Ovary (tissue), 9 donors: ENCODE data around the gene ARHGAP9. TPM values are rescaled to one million over a fixed set of nuclear protein-coding genes. Genes with fewer than 3 reads are reported as not detected.

ENCODE experiments used
- DNase-seq, 5 donors: peaks; one replicate each; pipeline ENCODE4 v3.0.0-alpha.2; 2019 to 2020
- H3K27ac ChIP-seq, 2 donors: fragments of 200-600 bp; one replicate each; pipeline versions ENCODE4 v1.5.1 to v1.8.0; 2019 to 2022
- H3K27me3 ChIP-seq: fragments of 200-600 bp; one replicate; pipeline ENCODE4 v1.8.0; 2022
- H3K36me3 ChIP-seq: fragments of 200-600 bp; sonication (generic); one replicate; pipeline ENCODE4 v1.5.1; 2019
- H3K4me1 ChIP-seq: one replicate; pipeline ENCODE4 v1.8.1; 2013; ENCODE audit warnings: mild to moderate bottlenecking, moderate library complexity; ENCODE audit not compliant: insufficient read depth
- H3K4me3 ChIP-seq: fragments of 200-600 bp; sonication (generic); one replicate; pipeline ENCODE4 v1.5.1; 2017
- H3K9me3 ChIP-seq, 2 donors: fragments of 200-600 bp in 1 of 2; sonication (generic) in 1 of 2; one replicate each; pipeline versions ENCODE4 v1.5.1 to v1.8.1; 2013 to 2019; ENCODE audit warnings: mild to moderate bottlenecking in 1 of 2, moderate library complexity in 1 of 2
- EP300 ChIP-seq: sonication (generic); formaldehyde crosslinking; IDR thresholded peaks from one replicate; pipeline ENCODE4 v1.6.1; 2017; ENCODE audit warnings: antibody characterized with exemption
- POLR2A ChIP-seq: fragments of 450-650 bp; IDR thresholded peaks from one replicate; pipeline ENCODE4 v1.6.1; 2017; ENCODE audit warnings: antibody characterized with exemption, mild to moderate bottlenecking, moderate library complexity
- WGBS, 3 donors: extraction: QIAGEN DNeasy Blood & Tissue Kit in 1 of 3; methylation state at CpG; one replicate each; pipeline versions ENCODE4 v1.1.5 to v1.1.7; 2013 to 2017; 5-methylcytosine and 5-hydroxymethylcytosine counted together
- intact Hi-C, 4 donors: fragments of 100-400 bp; cut with DNase I; formaldehyde crosslinking; loops; one replicate each; pipeline versions ENCODE4 v1.11.0 to v1.15.1; 2022 to 2023
- polyA plus RNA-seq, 2 donors: library from polyadenylated mRNA; stranded (reverse); fragments of 200-250 nt in 1 of 2; fragments of 350-450 nt in 1 of 2; fragmentation: Illumina TruSeq in 1 of 2; extraction: RNeasy Lipid Tissue Mini Kit (QIAGEN cat#74804) in 1 of 2; gene quantifications; one replicate each; pipeline ENCODE4 v1.2.3, GENCODE V29; 2013 to 2014
- total RNA-seq, 7 donors: library from RNA; depleted of rRNA in 2 of 7; stranded (reverse); fragments of >200 nt in 2 of 7; fragmentation: NEBNext Ultra II Directional in 3 of 7; extraction: Animal tissue kit (Norgen Biotek cat#: 25700) in 3 of 7; gene quantifications; one replicate each; pipeline versions ENCODE4 v1.1.0 to v1.2.4, GENCODE V29; 2016 to 2023
- TF ChIP-seq, protein P1 (sequence below), 3 donors: fragments of 450-650 bp in 2 of 3; fragments of 200-600 bp in 1 of 3; IDR thresholded peaks; one replicate each; pipeline versions ENCODE4 v1.5.1 to v1.8.0; 2016 to 2022; ENCODE audit warnings: antibody characterized with exemption in 3 of 3, mild to moderate bottlenecking in 1 of 3
- donor health status: DM: no; HTN: no; CAD: no; lungs with moderate emphysema.
- donor health status: DM: no; HTN: no; CAD: no.
- donor health status: Bipolar disorder and iron deficiency.
- donor health status: DM: yes; HTN: yes; CAD: no.
- donor health status: DM: no; HTN: no; CAD: no.
- donor health status: DM: yes; HTN: yes; CAD: no.

Gene ARHGAP9
- total and polyA plus RNA-seq, 9 donors = 2.6 to 9.5 (median 4.2) TPM

DNA sequence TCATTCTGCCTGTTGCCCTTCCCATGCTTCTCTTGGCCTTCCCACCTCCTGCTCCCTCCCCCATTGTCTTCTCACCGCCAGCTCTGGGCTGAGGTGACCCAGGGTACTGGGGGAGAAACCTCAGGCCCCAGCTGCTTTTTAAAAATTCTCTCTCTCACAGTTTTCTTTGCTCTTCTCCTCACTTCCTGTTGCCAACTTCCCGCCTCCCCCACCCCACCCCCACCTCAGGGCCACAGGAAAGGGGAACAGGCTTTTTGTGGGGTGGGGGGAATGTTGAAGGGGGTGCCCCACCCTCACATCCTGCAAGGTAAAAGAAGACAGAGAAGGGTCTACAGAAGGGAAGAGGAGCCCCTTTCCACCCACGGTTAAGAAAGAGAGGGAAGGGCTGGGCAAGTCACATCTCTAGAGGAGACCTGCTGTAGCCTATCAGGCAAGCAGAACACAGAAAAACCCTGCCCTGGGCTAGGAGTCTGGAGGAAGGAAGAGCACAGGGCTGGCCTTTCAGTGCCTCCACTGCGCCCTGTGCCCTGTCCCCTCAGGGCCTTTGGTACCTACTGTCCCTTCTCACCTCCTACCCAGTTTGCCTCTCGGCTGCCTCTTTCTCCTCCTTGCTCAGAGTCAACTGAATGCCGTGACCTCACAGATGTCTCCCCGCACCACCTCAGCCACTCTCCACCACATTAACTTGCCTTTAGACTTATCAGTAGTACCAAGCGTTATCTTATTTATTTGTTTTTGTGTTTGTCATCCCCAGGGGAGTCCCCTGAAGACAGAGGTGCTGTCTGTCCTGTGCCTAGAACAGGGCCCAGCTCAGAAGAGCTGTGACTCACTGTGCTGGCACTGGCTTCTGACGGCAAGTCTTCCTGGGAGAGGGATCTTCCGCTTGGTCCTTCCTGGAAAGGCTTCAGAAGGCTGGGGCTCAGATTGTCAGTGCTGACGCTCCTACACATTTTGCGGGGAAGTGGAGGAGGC lies 1.7 kb downstream of the ARHGAP9 start:
- no peak for TF ChIP-seq EP300
- TF ChIP-seq, protein P1, sequence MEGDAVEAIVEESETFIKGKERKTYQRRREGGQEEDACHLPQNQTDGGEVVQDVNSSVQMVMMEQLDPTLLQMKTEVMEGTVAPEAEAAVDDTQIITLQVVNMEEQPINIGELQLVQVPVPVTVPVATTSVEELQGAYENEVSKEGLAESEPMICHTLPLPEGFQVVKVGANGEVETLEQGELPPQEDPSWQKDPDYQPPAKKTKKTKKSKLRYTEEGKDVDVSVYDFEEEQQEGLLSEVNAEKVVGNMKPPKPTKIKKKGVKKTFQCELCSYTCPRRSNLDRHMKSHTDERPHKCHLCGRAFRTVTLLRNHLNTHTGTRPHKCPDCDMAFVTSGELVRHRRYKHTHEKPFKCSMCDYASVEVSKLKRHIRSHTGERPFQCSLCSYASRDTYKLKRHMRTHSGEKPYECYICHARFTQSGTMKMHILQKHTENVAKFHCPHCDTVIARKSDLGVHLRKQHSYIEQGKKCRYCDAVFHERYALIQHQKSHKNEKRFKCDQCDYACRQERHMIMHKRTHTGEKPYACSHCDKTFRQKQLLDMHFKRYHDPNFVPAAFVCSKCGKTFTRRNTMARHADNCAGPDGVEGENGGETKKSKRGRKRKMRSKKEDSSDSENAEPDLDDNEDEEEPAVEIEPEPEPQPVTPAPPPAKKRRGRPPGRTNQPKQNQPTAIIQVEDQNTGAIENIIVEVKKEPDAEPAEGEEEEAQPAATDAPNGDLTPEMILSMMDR (IDR thresholded peaks at IDR 0.05) = no peak
- no peak for TF ChIP-seq POLR2A
- intact Hi-C loops = no loop called here
- Histone ChIP-seq H3K4me3 (no peak overlapping the region), H3K27me3 (no peaks in the 10 kb centered on the region), H3K36me3 (no peaks in the 10 kb centered on the region), H3K4me1 (peaks cover 7% of the 10 kb centered on the region), H3K27ac (no peak overlapping the region), H3K9me3 (no peaks in the 10 kb centered on the region)
- 45 to 48% (median 46%) methylated on average over 12 of the region's 12 CpGs for whole genome bisulfite sequencing, 3 donors
- DNase-seq = no peak

DNA sequence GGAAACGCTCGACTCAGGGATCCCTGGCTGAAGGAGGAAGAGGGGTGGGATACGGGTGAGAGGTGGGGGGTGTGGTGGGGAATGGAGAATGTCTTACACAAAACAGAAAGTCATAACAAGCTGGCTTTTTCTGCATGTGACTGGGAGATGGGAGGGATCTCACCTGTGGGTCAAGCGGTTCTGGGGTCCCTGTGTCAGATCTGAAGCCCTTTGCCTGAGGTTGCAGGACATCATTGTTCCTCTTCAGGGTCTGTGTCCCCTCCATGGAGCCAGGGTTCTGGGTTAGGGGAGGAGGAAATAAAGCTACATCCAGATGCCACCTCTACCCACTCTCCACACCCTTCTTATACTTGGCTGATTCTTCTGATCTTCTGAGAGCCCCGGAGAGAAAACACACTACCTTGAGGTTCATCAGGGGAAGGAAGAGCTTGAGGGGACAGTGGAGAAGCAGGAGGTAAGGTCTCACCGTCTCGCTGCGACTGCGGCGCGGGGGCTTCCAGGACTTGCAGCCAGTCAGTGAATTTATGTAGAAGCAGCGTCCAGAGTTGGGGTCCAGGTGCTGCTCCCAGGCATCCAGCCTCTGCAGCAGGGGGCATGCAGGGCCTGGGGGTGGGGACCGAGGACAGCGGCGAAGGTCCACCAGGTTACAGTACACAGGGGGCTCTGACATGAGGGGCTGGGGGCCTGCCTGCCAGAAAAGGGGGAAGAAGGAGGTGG lies 2.5 kb downstream of the ARHGAP9 start:
- Histone ChIP-seq H3K9me3 (no peaks in the 10 kb centered on the region), H3K27me3 (no peaks in the 10 kb centered on the region), H3K36me3 (no peaks in the 10 kb centered on the region), H3K4me3 (no peak overlapping the region), H3K4me1 (peaks cover 7% of the 10 kb centered on the region), H3K27ac (no peak overlapping the region)
- TF ChIP-seq POLR2A (no peak), EP300 (no peak)
- TF ChIP-seq, protein P1 (IDR thresholded peaks at IDR 0.05) = no peak
- no peak for DNase-seq
- 79 to 87% (median 85%) methylated on average over 15 of the region's 15 CpGs for WGBS, 3 donors
- intact Hi-C loops = no loop called here

DNA sequence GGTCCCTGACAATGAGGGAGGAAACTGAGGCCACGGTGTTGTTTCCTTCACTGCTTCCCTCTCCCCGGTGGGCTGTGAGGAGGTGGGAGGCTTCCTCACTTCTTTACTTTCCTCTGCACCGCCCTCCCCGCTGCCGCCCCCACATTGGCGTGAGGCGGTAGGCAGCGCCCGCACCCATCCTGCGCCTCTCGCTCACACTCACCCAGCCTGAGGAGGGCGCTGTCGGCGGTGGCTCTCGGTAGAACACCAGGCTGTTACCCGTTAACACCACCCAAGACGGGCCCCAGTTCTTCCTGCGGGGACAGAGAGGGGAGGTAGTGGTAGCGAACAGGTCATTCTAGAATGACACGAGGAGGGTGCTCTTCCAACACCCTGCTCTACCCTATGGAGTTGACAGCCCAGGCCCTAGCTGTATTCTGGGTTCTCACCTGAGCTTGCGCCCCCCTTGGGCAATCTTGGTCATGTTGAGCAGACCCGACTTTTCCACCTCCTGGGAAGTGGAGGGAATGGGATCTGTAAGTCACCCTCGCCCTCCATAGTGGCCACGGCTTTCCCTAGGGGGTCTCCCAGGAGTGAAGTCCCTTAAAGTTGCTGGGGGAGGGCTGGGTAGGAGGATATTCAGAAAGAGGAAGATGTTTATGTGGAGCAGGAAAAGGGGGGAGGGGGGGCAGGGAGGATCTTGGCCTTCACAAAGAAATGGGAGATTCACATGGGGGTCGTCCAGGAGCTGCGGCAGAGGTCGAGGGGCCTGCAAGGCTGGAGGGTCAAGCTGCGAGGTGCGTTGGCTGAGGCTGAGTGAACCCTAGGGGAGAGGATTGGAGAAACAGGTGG lies 3.3 kb downstream of the ARHGAP9 start:
- intact Hi-C loops = no loop called here
- Histone ChIP-seq H3K27ac (no peak overlapping the region), H3K4me3 (no peak overlapping the region), H3K27me3 (no peaks in the 10 kb centered on the region), H3K36me3 (no peaks in the 10 kb centered on the region), H3K9me3 (no peaks in the 10 kb centered on the region), H3K4me1 (peaks cover 7% of the 10 kb centered on the region)
- DNase-seq = no peak
- TF ChIP-seq EP300 (no peak), POLR2A (no peak)
- TF ChIP-seq, protein P1 (IDR thresholded peaks at IDR 0.05) = no peak
- WGBS, 3 donors = 18 to 23% (median 20%) methylated on average over 29 of the region's 29 CpGs
